Renal pelvis (tissue), 3 donors: ENCODE data around the gene GEMIN7. TPM values are rescaled to one million over a fixed set of nuclear protein-coding genes. Genes with fewer than 3 reads are reported as not detected.

Source experiments
- polyA plus RNA-seq, 3 donors: library from polyadenylated mRNA; unstranded; fragments of 120-200 nt; gene quantifications; one replicate each; pipeline ENCODE4 v1.2.1, GENCODE V29; 2013; ENCODE audit not compliant: insufficient read length in 3 of 3

GEMIN7 gene
- polyA plus RNA-seq, 3 donors = 21.5 to 24.0 (median 23.4) TPM

Other genes with a start within 250 kb of the GEMIN7 start
- 100 to 1,000 TPM; 181 to 187 (median 187) TPM for gene NECTIN2, start 233.0 kb upstream of the GEMIN7 start, polyA plus RNA-seq
- 10 to 100 TPM; 48.7 to 58.2 (median 57.6) TPM for gene TOMM40, start 188.0 kb upstream of the GEMIN7 start, polyA plus RNA-seq
- gene APOE, start 173.5 kb upstream of the GEMIN7 start, polyA plus RNA-seq = 100 to 1,000 TPM; 397 to 528 (median 454) TPM
- 10 to 100 TPM in 2 of 3 donors, 1 to 10 TPM in 1; 8.4 to 11.7 (median 11.6) TPM for gene APOC1, start 164.7 kb upstream of the GEMIN7 start, polyA plus RNA-seq
- under 1 TPM in 1 of 3 donors, not detected in 2; 0.35 TPM for gene APOC4, start 137.0 kb upstream of the GEMIN7 start, polyA plus RNA-seq
- 10 to 100 TPM; 13.1 to 16.3 (median 14.1) TPM for gene APOC2, start 133.2 kb upstream of the GEMIN7 start, polyA plus RNA-seq
- gene CLPTM1, start 123.9 kb upstream of the GEMIN7 start, polyA plus RNA-seq = 100 to 1,000 TPM; 120 to 129 (median 127) TPM
- gene RELB, start 77.8 kb upstream of the GEMIN7 start, polyA plus RNA-seq = 1 to 10 TPM; 6.3 to 7.8 (median 7.6) TPM
- gene CLASRP, start 40.2 kb upstream of the GEMIN7 start, polyA plus RNA-seq = 10 to 100 TPM; 56.2 to 80.1 (median 76.2) TPM
- 1 to 10 TPM; 1.1 to 2.4 (median 2.1) TPM for gene ZNF296, start 2.8 kb upstream of the GEMIN7 start, polyA plus RNA-seq
- gene PPP1R37, start 13.9 kb downstream of the GEMIN7 start, polyA plus RNA-seq = 10 to 100 TPM; 31.8 to 37.5 (median 35.4) TPM
- under 1 TPM; 0.19 to 0.31 (median 0.21) TPM for gene NKPD1, start 81.7 kb downstream of the GEMIN7 start, polyA plus RNA-seq
- 10 to 100 TPM; 42.6 to 52.3 (median 48.0) TPM for gene TRAPPC6A, start 99.0 kb downstream of the GEMIN7 start, polyA plus RNA-seq
- 1 to 10 TPM; 9.1 to 10.0 (median 9.5) TPM for gene BLOC1S3, start 99.5 kb downstream of the GEMIN7 start, polyA plus RNA-seq
- gene EXOC3L2, start 166.1 kb downstream of the GEMIN7 start, polyA plus RNA-seq = 10 to 100 TPM; 11.0 to 13.7 (median 11.6) TPM
- gene MARK4, start 172.0 kb downstream of the GEMIN7 start, polyA plus RNA-seq = 10 to 100 TPM; 38.2 to 42.7 (median 40.4) TPM
- 1 to 10 TPM in 1 of 3 donors, under 1 TPM in 2; 0.22 to 1.7 (median 0.44) TPM for gene CKM, start 243.6 kb downstream of the GEMIN7 start, polyA plus RNA-seq